Smooth muscle cell (in vitro differentiated cells): ENCODE data around the gene PI16. TPM values are rescaled to one million over a fixed set of nuclear protein-coding genes. Genes with fewer than 3 reads are reported as not detected.

Experiments
- DNase-seq: peaks from one replicate; lab custom pipeline; 2025; ENCODE audit not compliant: unreplicated experiment; lab: John Stamatoyannopoulos, UW
- H2AFZ ChIP-seq: fragments of 200-600 bp; sonication (generic); 2 replicates; pipeline ENCODE4 v1.6.0; 2016; ENCODE audit warnings: antibody characterized with exemption, low read depth, mild to moderate bottlenecking
- H3F3A ChIP-seq: fragments of 200-600 bp; sonication (generic); 2 replicates; pipeline ENCODE4 v1.6.0; 2017; ENCODE audit warnings: antibody characterized with exemption, low read depth
- H3K27ac ChIP-seq: fragments of 200-600 bp; sonication (generic); 2 replicates; pipeline ENCODE4 v1.5.1; 2016; ENCODE audit warnings: low read depth, mild to moderate bottlenecking
- H3K27me3 ChIP-seq: fragments of 200-600 bp; sonication (generic); 2 replicates; pipeline ENCODE4 v1.6.1; 2016; ENCODE audit warnings: low read depth, mild to moderate bottlenecking
- H3K36me3 ChIP-seq: fragments of 200-600 bp; sonication (generic); 2 replicates; pipeline ENCODE4 v1.5.1; 2016; ENCODE audit warnings: low read depth
- H3K4me1 ChIP-seq: fragments of 200-600 bp; sonication (generic); 2 replicates; pipeline ENCODE4 v1.5.1; 2016; ENCODE audit warnings: low read depth
- H3K4me2 ChIP-seq: fragments of 200-600 bp; sonication (generic); 2 replicates; pipeline ENCODE4 v1.6.0; 2016; ENCODE audit warnings: mild to moderate bottlenecking
- H3K4me3 ChIP-seq: fragments of 200-600 bp; sonication (generic); 2 replicates; pipeline ENCODE4 v1.5.1; 2016; ENCODE audit warnings: mild to moderate bottlenecking
- H3K79me2 ChIP-seq: fragments of 200-600 bp; sonication (generic); 2 replicates; pipeline ENCODE4 v1.6.0; 2016; ENCODE audit warnings: low read depth, mild to moderate bottlenecking
- H3K9ac ChIP-seq: fragments of 200-600 bp; sonication (generic); 2 replicates; pipeline ENCODE4 v1.6.0; 2016; ENCODE audit warnings: low read depth
- H3K9me3 ChIP-seq: fragments of 200-600 bp; sonication (generic); replicated peaks from 2 replicates; pipeline ENCODE4 v1.5.1; 2016; ENCODE audit warnings: low read depth
- H4K20me1 ChIP-seq: fragments of 200-600 bp; sonication (generic); 2 replicates; pipeline ENCODE4 v1.6.0; 2016; ENCODE audit warnings: low read depth
- CTCF ChIP-seq: fragments of 200-600 bp; sonication (generic); IDR thresholded peaks from 2 replicates; pipeline ENCODE4 v1.5.1; 2017; ENCODE audit warnings: borderline replicate concordance, mild to moderate bottlenecking, antibody characterized with exemption; ENCODE audit not compliant: insufficient read depth, poor library complexity, severe bottlenecking
- WGBS: methylation state at CpG from one replicate; pipeline ENCODE4 v1.1.7; 2016; ENCODE audit warnings: low lambda C conversion rate; 5-methylcytosine and 5-hydroxymethylcytosine counted together
- polyA plus RNA-seq: library from polyadenylated mRNA; unstranded; fragments of >200 nt; fragmentation: Nextera tagmentation; extraction: Ambion mirVana; gene quantifications from 2 replicates; pipeline ENCODE4 v1.2.1, GENCODE V29; 2016
- total RNA-seq: library from RNA; depleted of rRNA; stranded (reverse); fragments of >200 nt; gene quantifications from 2 replicates; pipeline ENCODE4 v1.2.3, GENCODE V29; 2014

Gene PI16
- total and polyA plus RNA-seq, 2 experiments from 2014 or later, result 1.2 to 9.6 TPM

- no peak overlapping the region for H3K4me3 ChIP-seq
- no peaks in the 10 kb centered on the region for H3K9me3 ChIP-seq
- no peaks in the 10 kb centered on the region for H3K27me3 ChIP-seq
- no peaks in the 10 kb centered on the region for H3K79me2 ChIP-seq
- no peaks in the 10 kb centered on the region for H3K4me1 ChIP-seq
- no peaks in the 10 kb centered on the region for H3F3A ChIP-seq
- no peak overlapping the region for H2AFZ ChIP-seq
- DNase-seq, result no peak
- WGBS, result 94% methylated on average over 10 of the region's 10 CpGs
- TF ChIP-seq CTCF, result no peak
- H3K27ac ChIP-seq, result no peak overlapping the region
- no peaks in the 10 kb centered on the region for H3K36me3 ChIP-seq
- H3K4me2 ChIP-seq, result no peak overlapping the region
- no peak overlapping the region for H3K9ac ChIP-seq
- no peaks in the 10 kb centered on the region for H4K20me1 ChIP-seq
These were observed 55.9 kb downstream of the PI16 start for GRCh38 chr6:37010402-37010892.

GRCh38 chr6:37011656-37012378 lies 57.3 kb downstream of the PI16 start:
- no peaks in the 10 kb centered on the region for H3K4me1 ChIP-seq
- H2AFZ ChIP-seq, result no peak overlapping the region
- no peak overlapping the region for H3K9ac ChIP-seq
- WGBS, result 73% methylated on average over 11 of the region's 11 CpGs
- no peaks in the 10 kb centered on the region for H3F3A ChIP-seq
- no peaks in the 10 kb centered on the region for H4K20me1 ChIP-seq
- peak overlapping the region; percentile 20 for H3K27ac ChIP-seq
- DNase-seq, result no peak
- no peak for TF ChIP-seq CTCF
- no peak overlapping the region for H3K4me3 ChIP-seq
- no peaks in the 10 kb centered on the region for H3K9me3 ChIP-seq
- no peaks in the 10 kb centered on the region for H3K36me3 ChIP-seq
- no peaks in the 10 kb centered on the region for H3K79me2 ChIP-seq
- no peaks in the 10 kb centered on the region for H3K27me3 ChIP-seq
- no peak overlapping the region for H3K4me2 ChIP-seq

GRCh38 chr6:37013516-37014491 lies 59.3 kb downstream of the PI16 start:
- no peaks in the 10 kb centered on the region for H3K4me1 ChIP-seq
- H3K4me3 ChIP-seq, result no peak overlapping the region
- WGBS, result 94% methylated on average over 21 of the region's 21 CpGs
- no peak overlapping the region for H3K9ac ChIP-seq
- no peaks in the 10 kb centered on the region for H3K79me2 ChIP-seq
- no peaks in the 10 kb centered on the region for H3K9me3 ChIP-seq
- H3K36me3 ChIP-seq, result no peaks in the 10 kb centered on the region
- H3K27me3 ChIP-seq, result no peaks in the 10 kb centered on the region
- no peak overlapping the region for H2AFZ ChIP-seq
- no peak for DNase-seq
- no peaks in the 10 kb centered on the region for H3F3A ChIP-seq
- no peak overlapping the region for H3K4me2 ChIP-seq
- no peak for TF ChIP-seq CTCF
- no peaks in the 10 kb centered on the region for H4K20me1 ChIP-seq
- no peak overlapping the region for H3K27ac ChIP-seq

Other genes with a start within 250 kb of the PI16 start
- gene CPNE5, start 115.3 kb upstream of the PI16 start, total RNA-seq, result 0.31 TPM in 1 of 2 replicates, not detected in the other
- gene CPNE5, start 115.3 kb upstream of the PI16 start, polyA plus RNA-seq, result 0.43 and 1.0 TPM in 2 replicates
- gene PPIL1, start 79.9 kb upstream of the PI16 start, total RNA-seq, result 49.3 and 57.6 TPM in 2 replicates
- gene PPIL1, start 79.9 kb upstream of the PI16 start, polyA plus RNA-seq, result 34.6 and 45.4 TPM in 2 replicates
- gene C6orf89, start 68.8 kb upstream of the PI16 start, total RNA-seq, result 40.7 and 45.7 TPM in 2 replicates
- gene C6orf89, start 68.8 kb upstream of the PI16 start, polyA plus RNA-seq, result 43.7 and 44.6 TPM in 2 replicates
- gene MTCH1, start 31.5 kb downstream of the PI16 start, total RNA-seq, result 200 and 225 TPM in 2 replicates
- 441 and 517 TPM in 2 replicates for gene MTCH1, start 31.5 kb downstream of the PI16 start, polyA plus RNA-seq
- not detected in 2 replicates for gene FGD2, start 50.9 kb downstream of the PI16 start, total RNA-seq
- gene FGD2, start 50.9 kb downstream of the PI16 start, polyA plus RNA-seq, result not detected in 2 replicates
- gene PIM1, start 215.4 kb downstream of the PI16 start, total RNA-seq, result 29.3 and 29.5 TPM in 2 replicates
- 35.7 and 41.9 TPM in 2 replicates for gene PIM1, start 215.4 kb downstream of the PI16 start, polyA plus RNA-seq